Activated naive CD4-positive, alpha-beta T cell treated with anti-CD3 and anti-CD28 coated beads, Interleukin-2, amount 50 U/mL, for 24 hours (primary cell): ENCODE data around the gene DHPS.
"Not testable (repeated sequence)": the region's sequence is repeated elsewhere in the genome, so short reads cannot be mapped to it uniquely, and the experiment has no call there.

Source experiments
- H3K27ac Mint-ChIP-seq: one replicate; pipeline ENCODE4 v1.8.0; 2021; ENCODE audit warnings: mild to moderate bottlenecking, mixed read lengths
- H3K27me3 Mint-ChIP-seq: one replicate; pipeline ENCODE4 v1.8.0; 2021; ENCODE audit warnings: mixed read lengths
- H3K36me3 Mint-ChIP-seq: one replicate; pipeline ENCODE4 v1.8.0; 2021; ENCODE audit warnings: mixed read lengths
- H3K4me1 Mint-ChIP-seq: one replicate; pipeline ENCODE4 v1.8.0; 2021; ENCODE audit warnings: mixed read lengths
- H3K4me3 Mint-ChIP-seq: one replicate; pipeline ENCODE4 v1.8.0; 2021; ENCODE audit warnings: mild to moderate bottlenecking, mixed read lengths
- H3K9me3 Mint-ChIP-seq: one replicate; pipeline ENCODE4 v1.8.0; 2021; ENCODE audit warnings: mixed read lengths

DHPS gene

GRCh38 chr19:12694641-12695040 lies 13.0 kb upstream of the DHPS start:
- Mint-ChIP-seq H3K9me3 (no peaks in the 10 kb centered on the region), H3K36me3 (peaks cover 2% of the 10 kb centered on the region), H3K27me3 (no peaks in the 10 kb centered on the region), H3K4me3 (peak overlapping the region; percentile 90), H3K4me1 (peaks cover 13% of the 10 kb centered on the region), H3K27ac (no peak overlapping the region)

- no peaks in the 10 kb centered on the region for H3K36me3 Mint-ChIP-seq
- no peak overlapping the region for H3K4me3 Mint-ChIP-seq
- no peak overlapping the region for H3K27ac Mint-ChIP-seq
- no peaks in the 10 kb centered on the region for H3K9me3 Mint-ChIP-seq
- H3K27me3 Mint-ChIP-seq = no peaks in the 10 kb centered on the region
- peaks cover 6% of the 10 kb centered on the region for H3K4me1 Mint-ChIP-seq
These were observed 11.3 kb upstream of the DHPS start for GRCh38 chr19:12692960-12693359.

GRCh38 chr19:12689581-12690216 lies 8.0 kb upstream of the DHPS start:
- Mint-ChIP-seq H3K27me3 (no peaks in the 10 kb centered on the region), H3K4me3 (no peak overlapping the region), H3K27ac (no peak overlapping the region)

GRCh38 chr19:12689012-12689411 lies 7.3 kb upstream of the DHPS start:
- Mint-ChIP-seq H3K9me3 (no peaks in the 10 kb centered on the region), H3K27ac (no peak overlapping the region), H3K27me3 (no peaks in the 10 kb centered on the region), H3K4me3 (no peak overlapping the region), H3K4me1 (no peaks in the 10 kb centered on the region), H3K36me3 (no peaks in the 10 kb centered on the region)

More at GRCh38 chr19:12689581-12690216, 8.0 kb upstream of the DHPS start:
- no peaks in the 10 kb centered on the region for H3K36me3 Mint-ChIP-seq
- no peaks in the 10 kb centered on the region for H3K4me1 Mint-ChIP-seq
- no peaks in the 10 kb centered on the region for H3K9me3 Mint-ChIP-seq

- Mint-ChIP-seq H3K4me1 (no peaks in the 10 kb centered on the region), H3K27ac (no peak within 1 kb of the TSS), H3K36me3 (no peaks in the 10 kb centered on the region), H3K9me3 (no peaks in the 10 kb centered on the region), H3K4me3 (no peak within 1 kb of the TSS), H3K27me3 (no peaks in the 10 kb centered on the region)
These were observed 6.0 kb upstream of the DHPS start, which contains the start of gene GNG14 for GRCh38 chr19:12687496-12688196. Gene GNG14 (plus strand): TSS chr19:12687998. CDS start chr19:12688049, 51 bp downstream.

- H3K4me1 Mint-ChIP-seq = peaks cover 5% of the 10 kb centered on the region
- no peak overlapping the region for H3K27ac Mint-ChIP-seq
- H3K27me3 Mint-ChIP-seq = no peaks in the 10 kb centered on the region
- H3K36me3 Mint-ChIP-seq = peaks cover 4% of the 10 kb centered on the region
- no peak overlapping the region for H3K4me3 Mint-ChIP-seq
- H3K9me3 Mint-ChIP-seq = no peaks in the 10 kb centered on the region
These were observed 4.2 kb upstream of the DHPS start for GRCh38 chr19:12685831-12686230.

- H3K9me3 Mint-ChIP-seq = no peaks in the 10 kb centered on the region
- peaks cover 28% of the 10 kb centered on the region for H3K4me1 Mint-ChIP-seq
- H3K36me3 Mint-ChIP-seq = peaks cover 8% of the 10 kb centered on the region
- H3K27ac Mint-ChIP-seq = peak overlapping the region; percentile 17
- peak overlapping the region; percentile 100 for H3K4me3 Mint-ChIP-seq
- H3K27me3 Mint-ChIP-seq = no peaks in the 10 kb centered on the region
These were observed 1.6 kb downstream of the DHPS start for GRCh38 chr19:12680034-12680433.

- H3K27me3 Mint-ChIP-seq, H3K27ac Mint-ChIP-seq, H3K9me3 Mint-ChIP-seq, H3K4me3 Mint-ChIP-seq: not testable (repeated sequence)
- peaks cover 28% of the 10 kb centered on the region for H3K4me1 Mint-ChIP-seq
- peaks cover 12% of the 10 kb centered on the region for H3K36me3 Mint-ChIP-seq
These were observed 3.6 kb downstream of the DHPS start for GRCh38 chr19:12678039-12678438.

GRCh38 chr19:12676928-12677327 lies 4.8 kb downstream of the DHPS start:
- H3K27me3 Mint-ChIP-seq = no peaks in the 10 kb centered on the region
- peaks cover 14% of the 10 kb centered on the region for H3K36me3 Mint-ChIP-seq
- H3K4me1 Mint-ChIP-seq = peaks cover 32% of the 10 kb centered on the region
- H3K27ac Mint-ChIP-seq = no peak overlapping the region
- H3K9me3 Mint-ChIP-seq = no peaks in the 10 kb centered on the region
- no peak overlapping the region for H3K4me3 Mint-ChIP-seq

- H3K27ac Mint-ChIP-seq = no peak overlapping the region
- no peaks in the 10 kb centered on the region for H3K27me3 Mint-ChIP-seq
- no peaks in the 10 kb centered on the region for H3K9me3 Mint-ChIP-seq
- no peak overlapping the region for H3K4me3 Mint-ChIP-seq
- H3K36me3 Mint-ChIP-seq = peaks cover 14% of the 10 kb centered on the region
- H3K4me1 Mint-ChIP-seq = peaks cover 34% of the 10 kb centered on the region
These were observed 5.3 kb downstream of the DHPS start for GRCh38 chr19:12676384-12676792.

- Mint-ChIP-seq H3K36me3 (peaks cover 11% of the 10 kb centered on the region), H3K27me3 (no peaks in the 10 kb centered on the region), H3K27ac (no peak overlapping the region), H3K4me3 (no peak overlapping the region), H3K4me1 (peaks cover 30% of the 10 kb centered on the region), H3K9me3 (no peaks in the 10 kb centered on the region)
These were observed 5.7 kb downstream of the DHPS start for GRCh38 chr19:12675940-12676339.

- Mint-ChIP-seq H3K27ac (no peak overlapping the region), H3K36me3 (peaks cover 10% of the 10 kb centered on the region), H3K9me3 (no peaks in the 10 kb centered on the region), H3K27me3 (no peaks in the 10 kb centered on the region), H3K4me1 (peaks cover 28% of the 10 kb centered on the region), H3K4me3 (no peak overlapping the region)
These were observed 6.3 kb downstream of the DHPS start for GRCh38 chr19:12675399-12675798.

GRCh38 chr19:12672744-12673143 lies 8.9 kb downstream of the DHPS start:
- Mint-ChIP-seq H3K27ac (no peak overlapping the region), H3K27me3 (no peaks in the 10 kb centered on the region), H3K4me3 (no peak overlapping the region), H3K4me1 (peaks cover 33% of the 10 kb centered on the region), H3K36me3 (peaks cover 11% of the 10 kb centered on the region), H3K9me3 (no peaks in the 10 kb centered on the region)

- Mint-ChIP-seq H3K36me3 (peaks cover 8% of the 10 kb centered on the region), H3K27me3 (no peaks in the 10 kb centered on the region), H3K9me3 (no peaks in the 10 kb centered on the region), H3K27ac (peak overlapping the region; percentile 100), H3K4me1 (peaks cover 40% of the 10 kb centered on the region), H3K4me3 (peak overlapping the region; percentile 94)
These were observed 11.3 kb downstream of the DHPS start for GRCh38 chr19:12670159-12670928.

GRCh38 chr19:12669270-12670158 lies 12.2 kb downstream of the DHPS start:
- H3K27ac Mint-ChIP-seq = peak overlapping the region; percentile 100
- peaks cover 8% of the 10 kb centered on the region for H3K36me3 Mint-ChIP-seq
- H3K4me3 Mint-ChIP-seq = peak overlapping the region; percentile 94
- no peaks in the 10 kb centered on the region for H3K9me3 Mint-ChIP-seq
- no peaks in the 10 kb centered on the region for H3K27me3 Mint-ChIP-seq
- peaks cover 49% of the 10 kb centered on the region for H3K4me1 Mint-ChIP-seq
